Stimulated activated CD4-positive, alpha-beta T cell treated with anti-CD3 and anti-CD28 coated beads, Interleukin-4, amount 100 ng/mL, for 48 hours (primary cell): ENCODE measurements around the gene EBF4.
"Not testable (repeated sequence)": the region's sequence is repeated elsewhere in the genome, so short reads cannot be mapped to it uniquely, and the experiment has no call there.

Source experiments
- DNase-seq, 2 donors: peaks; one replicate each; pipeline ENCODE4 v3.0.0-alpha.2; 2020; ENCODE audit warnings: low read depth in 2 of 2

Gene EBF4

DNA sequence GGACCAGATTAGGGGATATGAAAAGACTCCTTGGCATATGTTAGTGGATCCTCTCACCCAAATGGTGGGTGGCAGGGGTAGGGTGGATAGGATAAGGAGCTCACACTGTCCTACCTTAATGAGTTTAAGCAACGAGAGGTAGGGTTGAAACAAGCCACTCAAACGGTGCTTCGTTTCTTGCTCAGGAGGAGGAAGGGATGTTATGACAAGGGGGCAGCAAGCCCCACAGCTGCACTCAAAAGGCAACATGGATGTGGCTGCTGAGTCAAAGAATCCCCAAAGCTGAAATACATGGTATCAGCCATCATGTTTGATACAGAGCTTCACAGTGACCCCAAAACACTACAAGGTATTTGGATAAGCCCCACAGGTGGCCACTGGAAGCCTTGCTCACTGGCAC lies 20.1 kb upstream of the EBF4 start:
- no peak for DNase-seq

DNA sequence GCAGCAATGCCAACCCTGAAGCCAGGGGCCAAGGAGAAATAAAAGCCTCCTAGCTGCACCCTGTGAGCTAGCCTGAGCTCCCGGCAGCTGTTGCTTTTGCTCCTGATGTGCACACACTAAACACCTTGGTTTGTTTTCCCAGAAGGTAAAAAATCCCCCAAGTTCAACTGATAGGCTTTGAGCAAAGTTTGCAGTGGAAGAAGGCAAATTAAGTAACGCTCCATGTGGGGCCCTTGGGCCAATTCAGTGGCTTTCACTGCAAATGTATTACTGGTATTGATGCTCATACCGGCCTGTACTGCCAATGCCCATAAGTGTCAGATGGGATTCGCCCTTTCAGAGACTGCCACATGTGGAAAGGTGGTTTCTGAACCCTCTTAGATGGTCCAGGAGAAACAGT lies 19.1 kb upstream of the EBF4 start:
- no peak for DNase-seq

DNA sequence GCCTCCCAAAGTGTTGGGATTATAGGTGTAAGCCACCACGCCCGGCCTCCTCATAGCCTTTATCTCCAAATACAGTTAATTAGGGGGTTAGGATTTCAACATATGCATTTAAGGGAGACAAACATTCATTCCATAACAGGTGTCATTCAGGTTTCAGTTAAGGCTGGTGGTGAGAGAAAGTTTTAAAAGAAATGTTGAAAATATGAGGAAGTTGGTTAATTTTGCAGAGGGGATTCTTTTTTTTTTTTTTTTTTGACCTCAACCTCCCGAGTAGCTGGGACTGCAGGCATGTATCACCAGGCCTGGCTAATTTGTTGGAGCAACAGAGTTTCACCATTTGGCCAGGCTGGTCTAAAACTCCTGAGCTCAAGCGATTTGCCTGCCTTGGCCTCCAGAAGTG lies 12.5 kb upstream of the EBF4 start:
- DNase-seq = no peak

DNA sequence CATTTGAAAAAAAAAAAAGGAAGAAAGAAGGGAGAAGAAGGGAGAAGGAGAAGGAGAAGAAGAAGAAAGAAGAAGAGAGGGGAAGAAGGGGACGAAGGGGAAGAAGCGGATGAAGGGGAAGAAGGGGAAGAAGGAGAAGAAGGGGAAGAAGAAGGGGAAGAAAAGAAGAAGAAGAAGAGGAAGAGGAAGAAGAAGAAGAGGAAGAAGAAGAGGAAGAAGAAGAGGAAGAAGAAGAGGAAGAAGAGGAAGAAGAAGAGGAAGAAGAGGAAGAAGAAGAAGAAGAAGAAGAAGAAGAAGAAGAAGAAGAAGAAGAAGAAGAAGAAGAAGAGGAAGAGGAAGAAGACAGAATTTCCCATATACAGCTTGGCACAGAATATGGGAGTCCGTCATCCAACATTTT lies 10.5 kb upstream of the EBF4 start:
- DNase-seq = not testable (repeated sequence)

DNA sequence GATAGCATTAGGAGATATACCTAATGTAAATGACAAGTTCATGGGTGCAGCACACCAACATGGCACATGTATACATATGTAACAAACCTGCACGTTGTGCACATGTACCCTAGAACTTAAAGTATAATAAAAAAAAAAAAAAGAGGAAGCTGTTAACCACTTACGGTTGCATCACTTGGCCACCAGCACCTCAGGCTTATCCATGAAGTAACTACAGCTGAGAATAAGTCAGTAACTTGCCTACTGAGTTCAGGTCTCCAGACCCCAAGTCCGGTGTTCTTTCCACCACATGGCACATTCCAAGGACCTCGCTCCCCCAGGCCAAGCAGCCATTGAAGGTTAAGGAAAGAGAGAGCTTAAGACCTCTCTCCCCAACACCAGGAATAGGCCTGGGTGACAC lies 7.8 kb upstream of the EBF4 start:
- DNase-seq = not testable (repeated sequence)

DNA sequence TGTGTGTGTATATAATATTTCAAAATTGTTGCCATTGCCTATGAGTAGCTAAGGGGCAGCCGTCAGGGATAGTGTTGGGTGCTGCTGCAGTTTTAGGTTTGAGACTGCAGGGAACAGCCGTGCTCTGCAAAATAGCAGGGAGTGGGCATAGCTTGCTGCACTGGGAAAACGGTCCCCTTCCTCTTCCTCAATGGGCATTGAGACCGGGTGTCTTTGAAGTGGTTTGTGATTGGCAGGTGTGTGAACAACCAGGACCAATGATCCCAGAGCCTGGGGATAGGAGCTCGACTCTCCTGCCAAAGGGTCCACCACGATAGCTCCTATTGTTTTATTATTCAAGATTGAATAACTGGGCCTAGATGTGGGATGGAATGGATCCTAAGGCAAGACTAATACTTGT lies 5.1 kb upstream of the EBF4 start:
- no peak for DNase-seq

DNA sequence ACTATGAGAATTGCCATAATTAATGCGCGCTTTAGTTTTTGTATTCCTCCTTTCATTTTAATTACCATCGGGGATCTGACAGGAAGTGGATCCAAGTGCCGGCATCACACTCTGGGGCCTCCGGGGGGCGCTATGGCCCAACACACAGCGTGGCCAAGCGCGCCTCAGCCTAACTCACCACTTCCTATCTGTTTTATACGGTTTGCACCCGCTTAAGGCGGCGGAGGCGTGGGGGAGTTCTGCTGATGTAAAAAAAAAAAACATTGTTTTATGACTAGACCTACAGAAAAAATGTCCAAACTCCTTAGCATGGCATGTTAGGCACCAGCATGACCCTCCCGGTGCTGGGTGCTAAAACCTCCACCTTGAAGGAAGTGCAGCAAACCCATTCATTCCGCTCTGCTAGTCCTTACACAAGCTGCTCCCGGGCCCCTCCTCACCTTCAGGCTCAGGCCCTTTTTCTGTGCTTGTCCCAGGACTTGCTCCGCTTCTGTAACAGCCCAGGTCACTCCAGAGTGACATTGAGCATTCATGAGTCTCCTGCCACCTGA lies 4.5 kb upstream of the EBF4 start:
- DNase-seq = peak; percentile 74 to 75

DNA sequence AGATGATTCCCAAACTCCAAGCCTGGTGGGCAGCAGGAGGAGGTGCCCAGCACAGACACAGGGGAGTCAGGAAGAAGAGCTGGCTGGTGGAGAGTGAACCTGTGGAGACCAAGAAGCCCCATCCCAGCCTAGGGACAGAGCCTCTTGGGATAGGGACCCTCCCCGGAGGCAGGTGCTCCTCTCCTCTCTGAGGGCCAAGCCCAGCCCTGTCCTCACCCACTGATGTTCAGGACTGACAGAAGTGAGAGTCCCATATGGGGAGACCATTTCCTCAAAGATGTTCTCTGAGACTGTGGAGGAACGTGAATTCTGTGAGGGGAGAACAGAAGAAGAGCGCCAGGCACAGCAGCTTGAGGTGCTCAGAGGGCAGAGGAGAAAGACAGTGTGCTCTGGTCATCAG lies 2.4 kb upstream of the EBF4 start:
- no peak for DNase-seq

DNA sequence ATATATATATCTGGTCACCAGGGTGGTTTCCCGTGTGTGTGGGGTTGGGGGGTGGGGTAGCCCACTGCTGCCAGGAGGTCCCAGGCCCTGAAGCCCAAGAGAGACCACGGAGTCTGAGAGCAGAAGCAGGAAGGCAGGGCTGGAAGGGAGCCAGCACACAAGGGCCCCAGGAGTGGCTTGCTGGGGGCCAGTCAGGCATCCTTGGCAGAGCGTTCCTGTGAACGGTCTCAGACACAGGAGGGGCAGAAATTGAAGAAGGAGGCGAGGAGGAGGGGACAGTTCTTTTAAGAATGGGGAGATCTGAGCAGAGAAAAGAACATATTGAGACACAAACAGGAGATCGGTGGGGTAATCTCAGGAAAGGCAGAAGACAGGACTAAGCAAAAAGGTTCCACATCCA lies 1.9 kb upstream of the EBF4 start:
- DNase-seq = no peak

DNA sequence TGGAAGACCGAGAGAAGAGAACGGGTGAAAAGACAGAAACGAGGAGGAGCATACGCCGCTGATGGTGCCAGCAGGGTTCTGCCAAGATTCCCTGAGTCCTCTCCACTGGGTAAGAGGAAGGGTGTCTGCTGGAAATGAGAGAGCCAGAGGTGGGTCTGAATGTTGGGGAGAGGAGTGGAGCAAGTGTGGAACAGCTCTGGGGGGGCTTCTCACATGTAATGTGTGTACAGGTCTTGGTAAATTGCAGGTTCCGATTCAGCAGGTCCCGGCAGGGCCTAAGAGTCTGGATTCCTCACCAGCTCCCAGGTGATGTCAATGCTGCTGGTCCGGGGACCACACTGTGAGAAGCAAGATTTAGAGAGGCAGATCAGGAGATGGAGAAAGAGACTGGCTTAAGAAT lies 1.5 kb upstream of the EBF4 start:
- no peak for DNase-seq

DNA sequence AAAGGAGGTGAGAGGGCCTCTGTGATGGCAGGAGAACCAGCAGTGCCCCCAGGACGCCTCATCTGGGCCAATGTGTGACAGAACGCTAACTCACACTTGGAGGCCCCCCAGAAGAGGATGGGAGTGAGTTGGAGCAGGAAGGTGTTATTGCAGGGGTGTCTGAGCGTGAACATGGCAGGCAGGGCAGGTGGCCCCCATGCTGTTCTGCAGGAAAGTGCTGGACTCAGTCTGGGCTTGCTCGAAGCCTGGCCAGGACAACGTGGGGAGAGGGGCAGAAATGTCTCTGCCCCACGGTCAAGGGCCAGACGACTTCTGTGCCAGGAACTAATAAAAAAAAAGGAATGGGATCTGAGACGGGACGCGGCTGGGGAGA lies 931 bp upstream of the EBF4 start:
- DNase-seq = no peak

DNA sequence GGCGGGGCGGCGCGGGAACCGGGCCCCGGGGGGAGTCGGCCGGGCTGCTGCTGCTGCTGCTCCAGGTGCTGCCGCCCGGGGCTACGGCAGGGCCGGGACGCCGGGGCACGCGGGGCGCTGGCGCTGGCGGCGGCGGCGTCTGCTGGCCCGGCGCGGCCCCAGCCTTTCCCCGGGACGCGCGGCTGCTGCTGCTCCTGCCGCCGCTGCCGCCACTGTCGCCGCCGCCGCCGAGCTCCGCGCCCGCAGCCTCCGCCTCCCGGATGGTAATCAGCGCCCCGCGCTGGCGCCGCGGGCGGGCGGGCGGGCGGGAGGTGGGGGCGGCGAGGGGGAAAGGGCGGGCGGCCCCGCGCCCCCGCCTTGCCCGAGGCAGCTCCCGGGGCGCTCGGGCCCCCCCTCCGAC lies 306 bp downstream of the EBF4 start:
- no peak for DNase-seq

DNA sequence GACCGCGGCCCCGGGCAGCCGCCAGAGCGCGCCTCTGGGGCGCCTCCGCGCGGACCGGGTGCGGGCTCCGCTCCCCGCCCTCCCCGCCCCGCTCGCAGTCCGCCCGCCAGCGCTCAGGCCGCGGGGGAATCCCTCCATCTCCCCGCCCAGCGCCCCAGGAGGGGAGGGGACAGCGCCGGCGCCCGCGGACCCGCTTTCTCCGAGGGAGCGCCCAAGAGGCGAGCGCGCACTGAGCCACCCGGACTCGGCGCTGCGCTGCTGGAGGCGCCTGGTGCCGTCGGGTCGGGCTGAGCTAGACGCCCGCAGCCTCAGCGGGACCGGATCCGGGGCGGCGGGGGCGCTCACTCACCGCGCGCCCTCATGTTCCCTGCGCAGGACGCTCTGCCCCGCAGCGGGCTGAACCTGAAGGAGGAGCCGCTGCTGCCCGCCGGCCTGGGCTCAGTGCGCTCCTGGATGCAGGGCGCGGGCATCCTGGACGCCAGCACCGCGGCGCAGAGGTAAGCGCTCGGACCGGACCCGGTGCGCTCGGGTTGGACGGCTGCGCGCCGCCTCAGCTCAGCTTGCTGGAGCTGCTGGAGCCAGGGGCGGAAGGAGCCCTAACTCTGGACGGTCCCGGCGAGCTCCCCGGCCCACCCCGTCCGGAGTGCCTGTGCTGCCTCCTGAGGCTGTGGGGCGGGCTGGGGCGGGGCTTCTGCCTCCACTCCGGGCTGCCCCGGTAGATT lies 867 bp downstream of the EBF4 start:
- peak; percentile 29 to 30 for DNase-seq

DNA sequence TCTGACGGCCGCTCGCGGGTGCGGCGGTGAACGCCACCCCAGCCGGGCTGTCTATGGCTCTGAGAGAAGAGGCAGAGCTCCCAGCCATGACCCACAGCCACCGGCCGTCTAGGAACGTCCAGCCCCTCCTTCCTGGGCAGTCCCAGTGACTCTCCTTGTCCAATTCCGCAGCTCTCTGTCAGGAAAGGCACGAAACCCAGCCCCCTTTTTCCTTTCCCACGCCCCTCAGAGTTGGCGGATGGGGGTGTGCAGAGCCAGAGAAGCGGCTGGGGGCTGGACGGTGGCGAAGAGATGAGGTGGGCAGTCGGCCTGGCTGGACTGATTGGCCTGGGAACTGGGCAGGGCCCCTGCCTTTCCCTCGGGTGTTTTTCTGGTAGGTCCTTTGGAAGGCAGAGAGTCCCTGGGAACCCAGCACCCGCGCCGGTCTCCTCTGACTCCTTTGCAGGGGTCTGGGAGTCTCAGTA lies 1.5 kb downstream of the EBF4 start:
- DNase-seq = no peak

DNA sequence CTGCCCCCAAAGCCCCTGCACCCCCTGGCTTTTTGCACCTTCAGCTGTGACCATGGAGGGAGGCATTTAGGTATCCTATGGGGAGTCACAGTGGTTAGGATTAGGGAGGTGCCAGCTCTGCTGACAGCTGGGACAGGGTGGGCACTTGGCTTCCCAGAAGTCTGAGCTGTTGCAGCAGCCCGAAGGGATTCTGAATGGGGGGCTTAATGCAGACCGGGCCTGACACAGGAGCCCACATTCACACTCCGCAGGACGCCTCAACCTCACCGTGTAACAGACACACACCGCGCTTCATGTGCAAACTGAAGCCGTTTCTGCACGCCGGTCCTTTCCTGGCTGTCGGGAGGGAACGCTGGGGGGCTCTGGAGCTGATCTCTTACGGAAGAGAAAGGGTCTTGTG lies 1.9 kb downstream of the EBF4 start:
- DNase-seq = no peak

DNA sequence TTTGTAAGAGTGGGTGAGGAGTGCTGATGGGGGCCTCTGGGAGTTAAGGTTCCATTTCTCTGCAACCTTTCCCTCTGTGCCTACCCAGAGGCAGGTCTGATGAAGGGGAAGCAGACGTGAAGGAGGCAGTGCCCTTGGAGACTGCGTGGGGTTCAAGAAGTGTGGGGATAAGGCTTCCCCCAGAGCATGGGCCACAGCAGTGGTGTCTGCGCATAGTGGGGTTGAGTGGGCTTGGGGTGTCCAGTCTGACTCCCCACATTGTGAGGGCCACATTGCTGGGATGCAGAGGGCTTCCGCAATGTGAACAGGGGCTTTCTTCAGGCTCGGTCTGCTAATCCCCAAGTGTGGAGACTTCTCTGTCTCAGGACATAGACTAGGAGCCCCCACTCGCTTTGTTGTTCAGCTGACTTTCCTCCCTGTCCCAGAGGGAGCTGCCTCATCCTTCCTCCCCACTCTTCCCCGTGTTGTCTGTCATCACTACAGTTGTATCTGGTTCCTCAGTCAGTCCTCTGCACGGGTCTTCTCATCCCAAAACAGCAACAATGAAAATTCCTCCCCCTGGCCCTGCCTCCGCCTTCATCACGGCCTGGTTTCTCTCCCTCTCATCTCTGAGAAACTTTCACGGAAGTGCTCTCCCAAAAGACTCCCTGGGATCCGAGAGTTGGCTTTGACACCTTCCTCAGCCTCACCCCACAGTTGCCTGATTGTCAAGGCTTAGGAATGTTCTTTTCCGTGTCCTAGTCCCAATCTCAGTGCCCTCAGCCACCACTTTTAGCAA lies 2.8 kb downstream of the EBF4 start:
- no peak for DNase-seq

DNA sequence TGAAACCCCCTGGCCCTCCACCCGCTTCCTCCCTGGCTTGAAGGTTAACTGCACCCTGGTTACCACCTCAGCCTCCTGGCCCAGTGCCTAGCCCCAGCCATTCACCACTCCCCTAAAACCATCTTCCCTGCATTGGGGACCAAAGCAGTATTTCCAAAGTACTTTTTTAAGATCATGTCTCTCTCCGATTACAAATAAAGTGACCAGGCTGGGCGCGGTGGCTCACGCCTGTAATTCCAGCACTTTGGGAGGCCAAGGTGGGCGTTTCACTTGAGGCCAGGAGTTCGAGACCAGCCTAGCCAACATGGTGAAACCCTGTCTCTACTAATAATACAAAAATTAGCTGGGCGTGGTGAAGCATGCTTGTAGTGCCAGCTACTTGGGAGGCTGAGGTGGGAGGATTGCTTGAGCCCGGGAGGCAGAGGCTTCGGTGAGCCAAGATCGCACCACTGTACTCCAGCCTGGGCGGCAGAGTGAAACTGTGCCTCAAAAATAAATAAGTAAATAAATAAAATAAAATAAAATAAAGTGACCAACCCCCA lies 3.5 kb downstream of the EBF4 start:
- not testable (repeated sequence) for DNase-seq

DNA sequence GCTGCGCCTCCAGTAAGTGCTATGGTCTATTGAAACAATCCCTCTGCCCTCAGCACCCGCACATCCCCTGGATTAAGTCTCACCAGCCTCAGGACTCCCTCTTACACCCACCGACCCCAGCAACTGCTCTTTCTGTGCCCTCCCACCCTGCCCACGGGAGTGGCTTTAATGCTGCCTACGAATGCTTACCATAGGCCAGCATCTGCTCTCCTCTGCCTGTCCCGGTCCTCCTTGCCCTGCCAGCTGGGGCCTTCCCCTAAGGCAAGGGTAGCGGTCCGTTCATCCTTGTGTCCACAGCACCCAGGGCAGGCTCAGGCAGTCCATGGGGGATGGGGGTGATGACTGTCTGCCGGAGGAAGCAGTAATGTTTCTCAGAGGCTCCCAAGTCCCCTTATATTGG lies 4.1 kb downstream of the EBF4 start:
- no peak for DNase-seq

DNA sequence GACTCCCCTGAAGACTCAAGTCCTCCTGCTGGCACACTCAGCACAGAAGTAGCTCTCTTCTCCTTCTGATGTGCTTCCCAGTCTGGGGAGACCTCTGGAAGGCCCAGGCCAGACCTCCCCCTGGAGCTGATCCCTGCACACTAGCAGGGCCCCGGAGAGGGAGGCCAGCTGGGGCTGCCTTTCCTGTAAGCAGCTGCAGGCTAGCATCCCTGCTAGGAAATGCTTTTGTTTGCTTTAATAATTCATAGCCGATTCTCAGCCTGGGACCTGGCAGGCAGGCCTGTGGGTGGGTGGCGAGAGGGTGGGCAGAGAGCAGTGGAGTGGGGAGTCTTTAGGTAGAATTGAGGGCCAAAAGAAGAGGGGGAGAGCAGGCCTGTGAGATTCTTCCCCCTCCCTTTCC lies 5.2 kb downstream of the EBF4 start:
- DNase-seq = no peak

DNA sequence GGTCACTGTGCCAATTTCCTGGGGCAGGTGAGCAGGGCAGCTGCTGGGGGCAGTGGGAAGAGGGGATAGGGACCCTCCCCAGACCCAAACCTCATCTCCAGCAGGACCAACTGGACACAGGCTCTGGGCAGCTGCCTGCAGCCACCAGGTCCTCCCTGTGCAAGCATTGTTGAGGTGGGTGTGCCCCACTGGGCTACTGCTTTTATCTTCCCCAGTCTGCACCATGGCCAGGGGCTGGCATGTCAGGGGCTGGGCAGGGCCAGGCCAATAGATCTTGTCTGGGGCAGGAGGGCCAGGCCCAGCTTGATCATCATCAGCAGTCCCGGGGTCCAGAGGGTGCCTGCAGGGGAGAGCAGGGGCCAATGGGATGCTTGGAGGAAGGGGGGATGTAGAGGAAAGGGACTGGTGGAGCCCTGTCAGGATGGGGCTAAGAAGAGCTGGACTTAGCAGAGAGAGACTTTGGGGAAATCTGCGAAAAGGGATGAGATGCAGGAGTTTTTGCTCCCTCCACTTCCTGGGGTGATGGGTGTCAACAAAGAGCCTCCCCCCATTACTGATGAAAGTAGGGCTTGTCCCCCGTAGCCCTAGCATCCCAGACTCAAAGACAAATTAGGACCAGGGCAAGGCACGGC lies 5.7 kb downstream of the EBF4 start:
- no peak for DNase-seq

DNA sequence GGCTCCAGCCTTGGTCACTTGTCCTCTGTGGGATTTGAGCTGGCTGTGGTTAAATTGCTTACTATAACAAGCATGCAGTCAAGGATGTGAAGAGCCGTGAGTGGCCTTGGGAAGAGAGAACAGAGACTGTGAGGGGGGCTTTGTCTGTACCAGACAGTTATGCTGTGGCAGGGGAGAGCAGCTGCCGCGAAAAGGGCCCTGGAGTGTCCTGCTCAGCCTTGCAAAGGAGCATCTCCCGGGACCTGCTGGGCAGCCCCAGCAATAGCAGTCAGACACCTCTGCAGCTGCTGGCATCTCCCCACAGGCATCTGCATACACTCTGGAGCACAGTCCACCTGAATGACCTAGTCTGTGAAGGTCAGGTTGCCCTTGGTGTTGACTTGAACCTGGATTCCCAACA lies 6.3 kb downstream of the EBF4 start:
- DNase-seq = no peak

DNA sequence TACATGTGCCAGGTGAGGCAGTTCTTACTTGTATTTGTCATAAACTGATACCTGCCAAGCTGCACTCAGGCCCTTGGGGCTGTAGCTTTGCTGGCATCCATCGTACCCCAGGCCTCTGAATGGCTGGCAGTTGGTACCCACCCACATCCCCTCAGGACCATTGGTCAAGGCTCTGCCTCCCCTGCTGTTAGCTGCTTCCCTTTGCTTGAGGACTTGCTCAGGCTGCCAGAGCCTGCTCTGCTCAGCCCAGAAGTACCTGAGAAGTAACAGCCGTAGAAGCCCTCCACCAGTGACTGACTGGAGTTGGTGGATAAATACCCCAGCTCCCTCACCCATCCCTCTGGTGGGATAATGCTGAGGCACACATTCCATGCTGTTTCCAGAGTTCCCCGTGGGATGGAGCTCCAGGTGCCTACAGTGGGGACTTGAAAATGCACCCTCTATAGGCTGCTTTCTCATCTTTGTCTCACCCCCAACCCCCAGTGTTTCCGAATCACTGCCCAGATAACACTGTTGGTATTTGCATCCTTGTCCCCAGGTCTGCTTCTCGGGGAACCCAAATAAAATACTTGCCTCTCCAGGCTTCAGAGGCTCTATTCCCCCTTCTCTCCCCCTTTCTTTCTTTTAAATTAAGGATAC lies 7.3 kb downstream of the EBF4 start:
- no peak for DNase-seq
